HepG2 (cell line): ENCODE measurements around the gene PLPP7. TPM values are rescaled to one million over a fixed set of nuclear protein-coding genes. Genes with fewer than 3 reads are reported as not detected.

Experiments used
- ATAC-seq: fragments of 200-7000 bp; cut with Tn5 transposase; 3 replicates; pipeline ENCODE4 v1.9.1; 2020; ENCODE audit warnings: mild to moderate bottlenecking, moderate library complexity
- BruUV-seq: library from RNA; stranded (reverse); fragments of 400-500 nt; replicated peaks from 2 replicates; lab custom pipeline; 2021; lab: Mats Ljungman, UMichigan
- CTCF ChIA-PET: fragments of 300-600 bp; formaldehyde crosslinking; extraction: SDS; loops from one replicate; lab custom pipeline; 2021; ENCODE audit warnings: low total read pairs, inconsistent platforms, low intra/inter-chr PET ratio; lab: Yijun Ruan, JAX
- POLR2A ChIA-PET: fragments of 350-600 bp; sonication (Branson Sonifier 250); formaldehyde crosslinking; loops from one replicate; lab custom pipeline; 2020; ENCODE audit warnings: antibody characterized with exemption, inconsistent platforms; lab: Yijun Ruan, JAX
- DNase-seq: peaks from one replicate; pipeline ENCODE4 v3.0.0-alpha.2; 2015; ENCODE audit warnings: low spot score
- FAIRE-seq: peaks from 3 replicates; lab custom pipeline; 2011; peaks lifted over from hg19 to GRCh38; lab: Jason Lieb, UNC
- H2AFZ ChIP-seq: one replicate; pipeline ENCODE4 v1.6.1; 2011; ENCODE audit warnings: low read length, inconsistent platforms
- H3K27ac ChIP-seq: fragments of 300-600 bp; 3 replicates; pipeline ENCODE4 v1.8.0; 2011; ENCODE audit warnings: mixed run types, mild to moderate bottlenecking, mixed read lengths, low read length, inconsistent platforms; ENCODE audit not compliant: insufficient read depth; ENCODE audit errors: extremely low read length
- H3K27me3 ChIP-seq, 2 experiments: fragments of 200-600 bp in 1 of 2; 2 replicates in 1 of 2; 3 replicates in 1 of 2; pipeline versions ENCODE4 v1.6.0 to v1.8.0; 2011; ENCODE audit warnings: low read length in 2 of 2, mild to moderate bottlenecking in 2 of 2, moderate library complexity in 2 of 2, inconsistent platforms in 1 of 2; ENCODE audit not compliant: insufficient read depth in 2 of 2, control insufficient read depth in 1 of 2
- H3K36me3 ChIP-seq, 2 experiments: fragments of 200-600 bp in 1 of 2; replicated peaks in 1 of 2; 2 replicates in 1 of 2; 3 replicates in 1 of 2; pipeline versions ENCODE4 v1.5.1 to v1.8.0; 2011; ENCODE audit warnings: low read length in 2 of 2, inconsistent platforms in 1 of 2; ENCODE audit not compliant: insufficient read depth in 2 of 2, control insufficient read depth in 1 of 2
- H3K4me1 ChIP-seq: 2 replicates; pipeline ENCODE4 v1.5.1; 2012; ENCODE audit warnings: low read length, inconsistent platforms; ENCODE audit not compliant: insufficient read depth
- H3K4me2 ChIP-seq: 2 replicates; pipeline ENCODE4 v1.6.0; 2011; ENCODE audit warnings: low read depth, low read length, inconsistent platforms
- H3K4me3 ChIP-seq, 3 experiments: fragments of 200-600 bp in 1 of 3; sonication (generic), shearing (Covaris generic) in 1 of 3; replicated peaks in 1 of 3; 2 replicates each; pipeline ENCODE4 v1.5.1; 2011 to 2016; ENCODE audit warnings: low read length in 3 of 3, inconsistent platforms in 2 of 3, low read depth in 2 of 3, mild to moderate bottlenecking in 2 of 3, control low read depth in 1 of 3, mixed read lengths in 1 of 3; ENCODE audit not compliant: insufficient read depth in 1 of 3
- H3K79me2 ChIP-seq: one replicate; pipeline ENCODE4 v1.6.1; 2011; ENCODE audit warnings: low read length, inconsistent platforms; ENCODE audit not compliant: insufficient read depth
- H3K9ac ChIP-seq: 2 replicates; pipeline ENCODE4 v1.6.0; 2011; ENCODE audit warnings: mild to moderate bottlenecking, low read depth, low read length, inconsistent platforms; ENCODE audit not compliant: insufficient read depth
- H3K9me3 ChIP-seq: 2 replicates; pipeline ENCODE4 v1.5.1; 2012; ENCODE audit warnings: mild to moderate bottlenecking, low read length
- H4K20me1 ChIP-seq: 2 replicates; pipeline ENCODE4 v1.6.0; 2011; ENCODE audit warnings: inconsistent platforms, mild to moderate bottlenecking, low read length, moderate library complexity; ENCODE audit not compliant: insufficient read depth
- FIP1L1 ChIP-seq: fragments of 200-400 bp; formaldehyde crosslinking; IDR thresholded peaks from 2 replicates; pipeline ENCODE4 v1.6.1; 2018; ENCODE audit warnings: low read depth, mild to moderate bottlenecking, low read length, moderate library complexity, borderline replicate concordance; ENCODE audit not compliant: insufficient read depth
- ZSCAN25 ChIP-seq: sonication (generic); formaldehyde crosslinking; IDR thresholded peaks from 2 replicates; pipeline ENCODE4 v1.8.0; 2022; ENCODE audit warnings: mild to moderate bottlenecking, missing genetic modification reagents
- WGBS: methylation state at CpG from one replicate; pipeline ENCODE4 v1.1.6; 2017; ENCODE audit warnings: low lambda C conversion rate; 5-methylcytosine and 5-hydroxymethylcytosine counted together
- in situ Hi-C: cut with HindIII; loops from 2 replicates; pipeline ENCODE4 v1.10.0; 2017; ENCODE audit warnings: low pct_unique_long_range_greater_than_20kb; ENCODE audit not compliant: extremely low pct_ligation_motif_present
- intact Hi-C: fragments of 100-400 bp; cut with micrococcal nuclease; formaldehyde crosslinking; loops from one replicate; pipeline ENCODE4 v1.10.0; 2022; ENCODE audit not compliant: unreplicated experiment
- polyA plus RNA-seq, 8 experiments: library from polyadenylated mRNA; depleted of rRNA in 3 of 8; stranded (reverse) in 7 of 8; unstranded in 1 of 8; fragments of >200 nt; fragmentation: Illumina TruSeq in 4 of 8; extraction: Trizol in 4 of 8; gene quantifications; 2 replicates each; pipeline versions ENCODE4 v1.2.1 to v1.2.3, GENCODE V29; 2011 to 2016; ENCODE audit warnings: low read depth in 4 of 8, missing spikeins in 1 of 8, mixed read lengths in 1 of 8; ENCODE audit not compliant: insufficient read depth in 1 of 8
- total RNA-seq, 5 experiments: library from RNA; depleted of rRNA; stranded (reverse); fragments of >200 nt; fragmentation: Illumina TruSeq; extraction: Trizol; gene quantifications; 2 replicates each; pipeline ENCODE4 v1.2.3, GENCODE V29; 2016; ENCODE audit warnings: low read depth in 1 of 5
- TF ChIP-seq, protein P1 (sequence below), 2 experiments: sonication (generic) in 1 of 2; formaldehyde crosslinking in 1 of 2; IDR thresholded peaks; 2 replicates each; pipeline versions ENCODE4 v1.6.1 to v1.9.0; 2014 to 2022; ENCODE audit warnings: antibody characterized with exemption in 1 of 2, borderline replicate concordance in 1 of 2, inconsistent platforms in 1 of 2, low read depth in 1 of 2, missing genetic modification reagents in 1 of 2
- TF ChIP-seq, protein P2 (sequence below): conservative IDR thresholded peaks from 2 replicates; pipeline ENCODE4 v1.6.1; 2018; ENCODE audit warnings: missing genetic modification reagents
- TF ChIP-seq, protein P3 (sequence below): sonication (generic); formaldehyde crosslinking; IDR thresholded peaks from 2 replicates; pipeline ENCODE4 v1.4.0; 2020; ENCODE audit warnings: missing genetic modification reagents, mild to moderate bottlenecking, borderline replicate concordance
- TF ChIP-seq, protein P4 (sequence below), 2 experiments: sonication (generic) in 1 of 2; formaldehyde crosslinking in 1 of 2; IDR thresholded peaks; 2 replicates each; pipeline versions ENCODE4 v1.4.0 to v1.6.1; 2018 to 2020; ENCODE audit warnings: missing genetic modification reagents in 2 of 2, borderline replicate concordance in 1 of 2, low read depth in 1 of 2, mild to moderate bottlenecking in 1 of 2, missing biosample characterization in 1 of 2
- TF ChIP-seq, protein P5 (sequence below): sonication (generic); formaldehyde crosslinking; IDR thresholded peaks from 2 replicates; pipeline ENCODE4 v1.5.1; 2020; ENCODE audit warnings: missing genetic modification reagents, mild to moderate bottlenecking, borderline replicate concordance

Gene PLPP7
- total and polyA plus RNA-seq, 2 of the 13 experiments (the other 11 are each of a cell fraction or from before 2014, with no cell fraction given): 0.33 to 1.2 TPM

DNA sequence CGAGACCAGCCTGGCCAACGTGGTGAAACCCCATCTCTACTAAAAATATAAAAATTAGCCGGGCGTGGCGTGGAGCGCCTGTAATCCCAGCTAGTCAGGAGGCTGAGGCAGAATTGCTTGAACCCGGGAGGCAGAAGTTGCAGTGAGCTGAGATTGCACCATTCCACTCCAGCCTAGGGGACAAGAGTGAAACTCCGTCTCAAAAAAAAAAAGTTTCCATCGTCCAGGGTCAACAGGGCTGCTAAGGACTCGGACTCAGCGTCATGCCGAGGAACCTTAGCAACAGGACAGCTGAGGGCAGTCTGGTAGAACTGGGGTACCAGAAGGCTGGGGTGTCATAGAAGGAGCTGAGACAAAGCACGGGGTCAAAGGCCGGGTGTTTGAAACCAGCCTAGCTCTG is 34.9 kb upstream of the PLPP7 start (continued):
- TF ChIP-seq, protein P1, sequence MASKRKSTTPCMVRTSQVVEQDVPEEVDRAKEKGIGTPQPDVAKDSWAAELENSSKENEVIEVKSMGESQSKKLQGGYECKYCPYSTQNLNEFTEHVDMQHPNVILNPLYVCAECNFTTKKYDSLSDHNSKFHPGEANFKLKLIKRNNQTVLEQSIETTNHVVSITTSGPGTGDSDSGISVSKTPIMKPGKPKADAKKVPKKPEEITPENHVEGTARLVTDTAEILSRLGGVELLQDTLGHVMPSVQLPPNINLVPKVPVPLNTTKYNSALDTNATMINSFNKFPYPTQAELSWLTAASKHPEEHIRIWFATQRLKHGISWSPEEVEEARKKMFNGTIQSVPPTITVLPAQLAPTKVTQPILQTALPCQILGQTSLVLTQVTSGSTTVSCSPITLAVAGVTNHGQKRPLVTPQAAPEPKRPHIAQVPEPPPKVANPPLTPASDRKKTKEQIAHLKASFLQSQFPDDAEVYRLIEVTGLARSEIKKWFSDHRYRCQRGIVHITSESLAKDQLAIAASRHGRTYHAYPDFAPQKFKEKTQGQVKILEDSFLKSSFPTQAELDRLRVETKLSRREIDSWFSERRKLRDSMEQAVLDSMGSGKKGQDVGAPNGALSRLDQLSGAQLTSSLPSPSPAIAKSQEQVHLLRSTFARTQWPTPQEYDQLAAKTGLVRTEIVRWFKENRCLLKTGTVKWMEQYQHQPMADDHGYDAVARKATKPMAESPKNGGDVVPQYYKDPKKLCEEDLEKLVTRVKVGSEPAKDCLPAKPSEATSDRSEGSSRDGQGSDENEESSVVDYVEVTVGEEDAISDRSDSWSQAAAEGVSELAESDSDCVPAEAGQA (IDR thresholded peaks at IDR 0.05; ENCODE audit: low read depth): no peak
- TF ChIP-seq, protein P1 (CRISPR knock-in tag; IDR thresholded peaks at IDR 0.05; ENCODE audit: borderline replicate concordance): no peak
- TF ChIP-seq FIP1L1 (no peak), ZSCAN25 (no peak)

DNA sequence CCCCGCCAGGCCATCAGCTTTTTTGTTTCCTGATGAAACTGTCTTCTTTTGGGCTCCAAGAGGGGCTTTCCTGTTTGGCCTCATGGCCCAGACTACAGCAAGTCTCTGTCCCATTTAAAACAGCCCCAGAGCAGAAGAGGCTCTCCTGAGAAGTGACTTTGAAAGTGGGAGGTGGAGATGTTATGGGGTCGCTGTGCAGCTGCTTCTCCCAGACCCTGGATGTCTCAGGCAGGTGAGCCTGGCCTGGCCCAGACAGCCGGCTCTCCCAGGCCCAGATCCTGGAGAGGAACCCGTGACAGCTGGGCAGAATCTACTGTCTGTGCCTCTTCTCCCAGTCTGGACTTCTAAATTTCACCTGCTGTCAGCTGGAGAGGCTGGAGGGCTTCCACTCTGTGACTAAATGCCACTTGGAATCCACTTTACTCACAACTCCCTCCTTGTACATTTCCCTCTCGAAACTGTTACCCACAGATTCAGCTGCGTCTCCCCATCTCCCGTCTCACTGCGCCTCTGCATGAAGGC is 33.8 kb upstream of the PLPP7 start:
- no peaks in the 10 kb centered on the region for H3K36me3 ChIP-seq
- H3K79me2 ChIP-seq: no peaks in the 10 kb centered on the region
- H3K9me3 ChIP-seq: no peaks in the 10 kb centered on the region
- intact Hi-C loops: no loop called here
- BruUV-seq: no TSS peak
- in situ Hi-C loops: no loop called here
- ChIA-PET CTCF (no interaction called here), POLR2A (interaction anchor here (0.6 to 1.4 kb wide), 3 partner anchors 8 to 117 kb away, joined by 3 to 6 read pairs (median 3); partner anchors contain the start of gene PLPP7)
- 46% methylated on average over 8 of the region's 8 CpGs for WGBS
- DNase-seq: no peak
- H3K27ac ChIP-seq: no peak overlapping the region
- H3K4me2 ChIP-seq: peak overlapping the region; percentile 80
- ATAC-seq: peak; percentile 19
- no peaks in the 10 kb centered on the region for H4K20me1 ChIP-seq
- no peak overlapping the region for H2AFZ ChIP-seq
- FAIRE-seq: no peak
- no peak overlapping the region; the same call in 1 of the 2 replicates for H3K9ac ChIP-seq
- peaks cover 29% of the 10 kb centered on the region for H3K4me1 ChIP-seq
- H3K4me3 ChIP-seq: peak overlapping the region; percentile 15 to 61 (median 47); a peak in 3 of 6 replicates
- peaks cover 10 to 36% of the 10 kb centered on the region in 2 experiments; a peak in 4 of 5 replicates for H3K27me3 ChIP-seq
- TF ChIP-seq, protein P2, sequence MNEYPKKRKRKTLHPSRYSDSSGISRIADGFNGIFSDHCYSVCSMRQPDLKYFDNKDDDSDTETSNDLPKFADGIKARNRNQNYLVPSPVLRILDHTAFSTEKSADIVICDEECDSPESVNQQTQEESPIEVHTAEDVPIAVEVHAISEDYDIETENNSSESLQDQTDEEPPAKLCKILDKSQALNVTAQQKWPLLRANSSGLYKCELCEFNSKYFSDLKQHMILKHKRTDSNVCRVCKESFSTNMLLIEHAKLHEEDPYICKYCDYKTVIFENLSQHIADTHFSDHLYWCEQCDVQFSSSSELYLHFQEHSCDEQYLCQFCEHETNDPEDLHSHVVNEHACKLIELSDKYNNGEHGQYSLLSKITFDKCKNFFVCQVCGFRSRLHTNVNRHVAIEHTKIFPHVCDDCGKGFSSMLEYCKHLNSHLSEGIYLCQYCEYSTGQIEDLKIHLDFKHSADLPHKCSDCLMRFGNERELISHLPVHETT (CRISPR knock-in tag): no peak
- TF ChIP-seq, protein P3, sequence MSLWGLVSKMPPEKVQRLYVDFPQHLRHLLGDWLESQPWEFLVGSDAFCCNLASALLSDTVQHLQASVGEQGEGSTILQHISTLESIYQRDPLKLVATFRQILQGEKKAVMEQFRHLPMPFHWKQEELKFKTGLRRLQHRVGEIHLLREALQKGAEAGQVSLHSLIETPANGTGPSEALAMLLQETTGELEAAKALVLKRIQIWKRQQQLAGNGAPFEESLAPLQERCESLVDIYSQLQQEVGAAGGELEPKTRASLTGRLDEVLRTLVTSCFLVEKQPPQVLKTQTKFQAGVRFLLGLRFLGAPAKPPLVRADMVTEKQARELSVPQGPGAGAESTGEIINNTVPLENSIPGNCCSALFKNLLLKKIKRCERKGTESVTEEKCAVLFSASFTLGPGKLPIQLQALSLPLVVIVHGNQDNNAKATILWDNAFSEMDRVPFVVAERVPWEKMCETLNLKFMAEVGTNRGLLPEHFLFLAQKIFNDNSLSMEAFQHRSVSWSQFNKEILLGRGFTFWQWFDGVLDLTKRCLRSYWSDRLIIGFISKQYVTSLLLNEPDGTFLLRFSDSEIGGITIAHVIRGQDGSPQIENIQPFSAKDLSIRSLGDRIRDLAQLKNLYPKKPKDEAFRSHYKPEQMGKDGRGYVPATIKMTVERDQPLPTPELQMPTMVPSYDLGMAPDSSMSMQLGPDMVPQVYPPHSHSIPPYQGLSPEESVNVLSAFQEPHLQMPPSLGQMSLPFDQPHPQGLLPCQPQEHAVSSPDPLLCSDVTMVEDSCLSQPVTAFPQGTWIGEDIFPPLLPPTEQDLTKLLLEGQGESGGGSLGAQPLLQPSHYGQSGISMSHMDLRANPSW: no peak
- TF ChIP-seq, protein P4, sequence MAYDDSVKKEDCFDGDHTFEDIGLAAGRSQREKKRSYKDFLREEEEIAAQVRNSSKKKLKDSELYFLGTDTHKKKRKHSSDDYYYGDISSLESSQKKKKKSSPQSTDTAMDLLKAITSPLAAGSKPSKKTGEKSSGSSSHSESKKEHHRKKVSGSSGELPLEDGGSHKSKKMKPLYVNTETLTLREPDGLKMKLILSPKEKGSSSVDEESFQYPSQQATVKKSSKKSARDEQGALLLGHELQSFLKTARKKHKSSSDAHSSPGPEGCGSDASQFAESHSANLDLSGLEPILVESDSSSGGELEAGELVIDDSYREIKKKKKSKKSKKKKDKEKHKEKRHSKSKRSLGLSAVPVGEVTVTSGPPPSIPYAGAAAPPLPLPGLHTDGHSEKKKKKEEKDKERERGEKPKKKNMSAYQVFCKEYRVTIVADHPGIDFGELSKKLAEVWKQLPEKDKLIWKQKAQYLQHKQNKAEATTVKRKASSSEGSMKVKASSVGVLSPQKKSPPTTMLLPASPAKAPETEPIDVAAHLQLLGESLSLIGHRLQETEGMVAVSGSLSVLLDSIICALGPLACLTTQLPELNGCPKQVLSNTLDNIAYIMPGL (CRISPR knock-in tag; IDR thresholded peaks at IDR 0.05; ENCODE audit: borderline replicate concordance in 1 of 2, low read depth in 1 of 2): 0 out of 4 replicates have a peak, but pooled peaks of 1 of the 2 experiments have one; percentile 39
- TF ChIP-seq, protein P5, sequence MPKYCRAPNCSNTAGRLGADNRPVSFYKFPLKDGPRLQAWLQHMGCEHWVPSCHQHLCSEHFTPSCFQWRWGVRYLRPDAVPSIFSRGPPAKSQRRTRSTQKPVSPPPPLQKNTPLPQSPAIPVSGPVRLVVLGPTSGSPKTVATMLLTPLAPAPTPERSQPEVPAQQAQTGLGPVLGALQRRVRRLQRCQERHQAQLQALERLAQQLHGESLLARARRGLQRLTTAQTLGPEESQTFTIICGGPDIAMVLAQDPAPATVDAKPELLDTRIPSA (CRISPR knock-in tag): no peak
